ENCODE data around the gene MPZL3.

MPZL3 gene

DNA sequence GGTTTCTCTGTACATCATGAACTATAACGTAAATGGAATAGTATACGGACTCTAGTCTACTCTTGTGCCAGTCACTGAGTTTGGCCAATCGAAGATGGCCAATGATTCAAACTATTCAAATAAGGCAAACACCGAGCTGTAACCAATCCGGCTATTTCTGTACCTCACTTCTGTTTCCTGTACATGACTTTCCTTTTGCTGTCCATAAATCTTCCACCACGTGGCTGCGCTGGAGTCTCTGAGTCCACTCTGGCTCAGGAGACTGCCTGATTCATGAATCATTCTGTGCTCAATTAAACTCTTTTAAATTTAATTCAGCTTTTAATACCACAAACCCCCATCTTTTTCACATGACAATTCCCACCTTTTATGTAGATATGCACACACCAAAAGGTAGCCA lies 25.9 kb downstream of the MPZL3 start:
- TF ChIP-seq, protein P1, sequence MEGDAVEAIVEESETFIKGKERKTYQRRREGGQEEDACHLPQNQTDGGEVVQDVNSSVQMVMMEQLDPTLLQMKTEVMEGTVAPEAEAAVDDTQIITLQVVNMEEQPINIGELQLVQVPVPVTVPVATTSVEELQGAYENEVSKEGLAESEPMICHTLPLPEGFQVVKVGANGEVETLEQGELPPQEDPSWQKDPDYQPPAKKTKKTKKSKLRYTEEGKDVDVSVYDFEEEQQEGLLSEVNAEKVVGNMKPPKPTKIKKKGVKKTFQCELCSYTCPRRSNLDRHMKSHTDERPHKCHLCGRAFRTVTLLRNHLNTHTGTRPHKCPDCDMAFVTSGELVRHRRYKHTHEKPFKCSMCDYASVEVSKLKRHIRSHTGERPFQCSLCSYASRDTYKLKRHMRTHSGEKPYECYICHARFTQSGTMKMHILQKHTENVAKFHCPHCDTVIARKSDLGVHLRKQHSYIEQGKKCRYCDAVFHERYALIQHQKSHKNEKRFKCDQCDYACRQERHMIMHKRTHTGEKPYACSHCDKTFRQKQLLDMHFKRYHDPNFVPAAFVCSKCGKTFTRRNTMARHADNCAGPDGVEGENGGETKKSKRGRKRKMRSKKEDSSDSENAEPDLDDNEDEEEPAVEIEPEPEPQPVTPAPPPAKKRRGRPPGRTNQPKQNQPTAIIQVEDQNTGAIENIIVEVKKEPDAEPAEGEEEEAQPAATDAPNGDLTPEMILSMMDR (conservative IDR thresholded peaks at IDR 0.05), result no peak
- TF ChIP-seq ZFX (IDR thresholded peaks at IDR 0.05), result no peak
- H3K27ac ChIP-seq, result no peak overlapping the region

- TF ChIP-seq ZFX (IDR thresholded peaks at IDR 0.05), result no peak
- TF ChIP-seq, protein P1 (conservative IDR thresholded peaks at IDR 0.05), result no peak
- H3K27ac ChIP-seq, result no peak within 1 kb of the TSS
Observed at GRCh38 chr11:118224511-118225188, 27.5 kb downstream of the MPZL3 start, which contains the start of gene JAML. Gene JAML (minus strand): TSS chr11:118225011. CDS start chr11:118214866, 10,145 bp downstream.

DNA sequence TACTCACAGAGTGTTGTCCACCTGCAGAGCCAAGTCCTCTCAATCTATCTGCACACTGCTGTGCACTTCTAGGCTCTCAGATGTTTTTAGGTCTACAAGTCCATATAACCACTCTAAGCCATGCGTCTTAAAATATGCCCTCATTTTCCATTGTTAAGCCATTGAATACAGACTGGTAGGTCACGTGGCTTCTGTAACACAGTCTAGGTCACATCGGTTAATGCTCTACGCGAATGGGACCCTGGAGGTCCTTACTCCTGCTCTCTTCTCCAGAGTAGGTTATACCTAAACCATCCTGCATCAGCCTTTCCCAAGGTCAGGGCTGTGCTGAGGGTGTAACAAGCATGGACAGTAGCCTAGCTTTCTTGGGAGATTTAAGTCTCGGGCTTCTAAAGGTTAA lies 28.2 kb downstream of the MPZL3 start:
- H3K27ac ChIP-seq, result no peak overlapping the region
- TF ChIP-seq ZFX (IDR thresholded peaks at IDR 0.05), result no peak
- TF ChIP-seq, protein P1 (conservative IDR thresholded peaks at IDR 0.05), result no peak

DNA sequence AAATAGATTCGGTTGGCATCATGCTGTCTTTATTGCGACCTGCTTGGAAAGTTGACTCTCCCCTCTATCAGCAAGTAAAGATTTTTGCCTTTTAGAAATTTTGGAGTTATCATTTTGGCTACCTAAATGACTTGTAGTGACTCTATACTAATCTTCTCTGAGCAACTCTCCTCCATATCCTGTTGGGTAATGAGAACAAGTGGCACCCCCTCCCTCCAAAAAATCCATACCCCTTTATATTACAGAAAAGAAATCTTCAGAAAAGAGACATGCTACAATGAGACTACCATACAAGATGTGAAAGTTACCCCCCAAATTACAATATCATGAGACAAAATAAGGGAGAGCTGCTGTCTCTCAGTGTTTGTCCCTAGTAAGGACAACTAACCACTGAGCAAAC lies 28.6 kb downstream of the MPZL3 start:
- H3K27ac ChIP-seq, result no peak overlapping the region
- no peak for TF ChIP-seq ZFX (IDR thresholded peaks at IDR 0.05)
- TF ChIP-seq, protein P1 (conservative IDR thresholded peaks at IDR 0.05), result no peak

- no peak for TF ChIP-seq ZFX (IDR thresholded peaks at IDR 0.05)
- TF ChIP-seq, protein P1 (conservative IDR thresholded peaks at IDR 0.05), result no peak
- H3K27ac ChIP-seq, result no peak overlapping the region
Observed at GRCh38 chr11:118222437-118222836, 29.7 kb downstream of the MPZL3 start.

DNA sequence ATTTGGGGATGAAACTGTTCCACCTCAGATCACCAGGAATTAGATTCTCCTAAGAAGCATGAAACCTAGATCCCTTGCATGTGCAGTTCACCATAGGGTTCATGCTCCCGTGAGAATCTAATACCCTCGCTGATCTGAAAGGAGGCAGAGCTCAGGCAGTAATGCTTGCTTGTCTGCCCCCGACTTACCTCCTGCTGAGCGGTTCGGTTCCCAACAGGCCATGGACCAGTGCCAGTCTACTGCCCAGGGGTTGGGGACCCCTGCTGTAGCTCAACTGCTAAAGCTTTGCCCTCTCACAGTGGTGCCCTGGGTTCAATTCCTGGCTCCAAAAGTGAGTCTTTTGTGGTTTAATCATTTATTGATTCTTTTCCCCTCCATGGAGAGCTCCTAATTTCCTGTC lies 30.7 kb downstream of the MPZL3 start:
- H3K27ac ChIP-seq, result no peak overlapping the region
- no peak for TF ChIP-seq ZFX (IDR thresholded peaks at IDR 0.05)
- TF ChIP-seq, protein P1 (conservative IDR thresholded peaks at IDR 0.05), result no peak

GRCh38 chr11:118219732-118220131 lies 32.4 kb downstream of the MPZL3 start:
- TF ChIP-seq ZFX (IDR thresholded peaks at IDR 0.05), result no peak
- TF ChIP-seq, protein P1 (conservative IDR thresholded peaks at IDR 0.05), result no peak

More at GRCh38 chr11:118219732-118220131, 32.4 kb downstream of the MPZL3 start:
- no peak overlapping the region for H3K27ac ChIP-seq
